ENCODE results near the gene TRAP1. TPM values are rescaled to one million over a fixed set of nuclear protein-coding genes. Genes with fewer than 3 reads are reported as not detected.
A peak's percentile ranks its signal among the peaks of the same experiment; 100 is the strongest.

The TRAP1 gene
- total RNA-seq, 1 donor from 2014 or later, result 212 TPM

- Mint-ChIP-seq H3K4me1 (ENCODE audit: low read depth) (peaks cover 3% of the 10 kb centered on the region), H3K36me3 (ENCODE audit: insufficient read depth) (peaks cover 23% of the 10 kb centered on the region), H3K27ac (no peak overlapping the region), H3K27me3 (no peaks in the 10 kb centered on the region), H3K4me3 (ENCODE audit: low read depth) (no peak overlapping the region), H3K9me3 (ENCODE audit: low read depth) (no peaks in the 10 kb centered on the region)
- no peak for DNase-seq (ENCODE audit: low spot score, unreplicated experiment)
- no peak for TF ChIP-seq CTCF (IDR thresholded peaks at IDR 0.05; ENCODE audit: unreplicated experiment)
These were observed 10.9 kb downstream of the TRAP1 start for GRCh38 chr16:3706253-3707012.

- TF ChIP-seq CTCF (IDR thresholded peaks at IDR 0.05; ENCODE audit: unreplicated experiment), result no peak
- DNase-seq (ENCODE audit: low spot score, unreplicated experiment), result no peak
- H3K36me3 Mint-ChIP-seq (ENCODE audit: insufficient read depth), result peaks cover 17% of the 10 kb centered on the region
- H3K4me1 Mint-ChIP-seq (ENCODE audit: low read depth), result peaks cover 3% of the 10 kb centered on the region
- peak overlapping the region; percentile 81 for H3K27ac Mint-ChIP-seq
- no peaks in the 10 kb centered on the region for H3K9me3 Mint-ChIP-seq (ENCODE audit: low read depth)
- no peak overlapping the region for H3K4me3 Mint-ChIP-seq (ENCODE audit: low read depth)
- H3K27me3 Mint-ChIP-seq, result no peaks in the 10 kb centered on the region
These were observed 15.2 kb downstream of the TRAP1 start for GRCh38 chr16:3702082-3702481.

GRCh38 chr16:3701531-3701930 lies 15.8 kb downstream of the TRAP1 start:
- Mint-ChIP-seq H3K27me3 (no peaks in the 10 kb centered on the region), H3K27ac (no peak overlapping the region), H3K36me3 (ENCODE audit: insufficient read depth) (peaks cover 14% of the 10 kb centered on the region), H3K4me1 (ENCODE audit: low read depth) (peaks cover 6% of the 10 kb centered on the region), H3K9me3 (ENCODE audit: low read depth) (no peaks in the 10 kb centered on the region), H3K4me3 (ENCODE audit: low read depth) (no peak overlapping the region)
- no peak for TF ChIP-seq CTCF (IDR thresholded peaks at IDR 0.05; ENCODE audit: unreplicated experiment)
- no peak for DNase-seq (ENCODE audit: low spot score, unreplicated experiment)

GRCh38 chr16:3698941-3699340 lies 18.4 kb downstream of the TRAP1 start:
- H3K27ac Mint-ChIP-seq, result peak overlapping the region; percentile 45

More at GRCh38 chr16:3698941-3699340, 18.4 kb downstream of the TRAP1 start:
- Mint-ChIP-seq H3K36me3 (ENCODE audit: insufficient read depth) (peaks cover 10% of the 10 kb centered on the region), H3K4me3 (ENCODE audit: low read depth) (no peak overlapping the region), H3K27me3 (no peaks in the 10 kb centered on the region), H3K9me3 (ENCODE audit: low read depth) (no peaks in the 10 kb centered on the region), H3K4me1 (ENCODE audit: low read depth) (peaks cover 27% of the 10 kb centered on the region)
- no peak for TF ChIP-seq CTCF (IDR thresholded peaks at IDR 0.05; ENCODE audit: unreplicated experiment)
- no peak for DNase-seq (ENCODE audit: low spot score, unreplicated experiment)
